Renal cortical epithelial cell (primary cell): Measurements from ENCODE around the gene CYP26B1. TPM values are rescaled to one million over a fixed set of nuclear protein-coding genes. Genes with fewer than 3 reads are reported as not detected.
"Not testable (repeated sequence)": the region's sequence is repeated elsewhere in the genome, so short reads cannot be mapped to it uniquely, and the experiment has no call there.

Experiments used
- DNase-seq: peaks from one replicate; pipeline ENCODE4 v3.0.0-alpha.2; 2011; ENCODE audit warnings: low read depth
- total RNA-seq: library from RNA; depleted of rRNA; stranded (reverse); fragments of >200 nt; gene quantifications from 2 replicates; pipeline ENCODE4 v1.2.3, GENCODE V29; 2014

CYP26B1 gene
- total RNA-seq, 1 donor from 2014 or later: 0.10 TPM

DNA sequence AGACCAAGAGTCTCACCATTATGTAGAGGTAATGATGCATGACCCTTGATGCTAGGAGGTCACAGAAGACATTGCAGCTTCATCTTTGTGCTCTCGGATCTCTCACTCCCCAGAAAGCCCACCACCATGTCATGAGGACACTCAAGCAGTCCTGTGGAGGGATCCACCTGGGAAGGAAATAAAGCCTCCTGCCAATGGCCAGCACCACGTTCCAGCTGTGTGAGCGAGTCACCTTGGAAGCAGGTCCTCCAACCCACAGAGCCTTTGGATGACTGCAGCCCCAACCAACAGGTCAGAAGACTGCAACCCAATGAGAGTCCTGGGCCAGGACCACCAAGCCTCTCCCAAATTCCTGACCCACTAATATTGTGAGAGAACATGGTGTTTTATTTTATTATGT is 38.4 kb downstream of the CYP26B1 start:
- no peak for DNase-seq

DNA sequence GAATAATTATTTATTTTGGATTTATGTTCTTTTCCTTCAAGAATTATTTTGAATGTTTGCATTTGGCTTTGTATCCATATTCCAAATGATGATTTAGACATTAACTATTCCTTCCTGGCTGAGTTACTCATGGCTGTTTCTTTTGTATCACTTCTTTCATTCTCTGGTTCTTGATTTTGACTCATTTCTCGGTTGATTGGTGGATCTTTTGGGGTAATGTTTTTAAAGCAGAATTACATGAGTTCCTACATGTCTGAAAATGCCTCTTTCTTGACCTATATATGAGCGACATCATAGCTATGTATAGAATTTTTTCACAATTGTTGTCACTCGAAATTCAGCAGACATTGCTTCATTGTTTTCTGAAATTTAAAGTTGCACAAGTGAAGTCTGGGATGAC is 39.5 kb downstream of the CYP26B1 start:
- no peak for DNase-seq

DNA sequence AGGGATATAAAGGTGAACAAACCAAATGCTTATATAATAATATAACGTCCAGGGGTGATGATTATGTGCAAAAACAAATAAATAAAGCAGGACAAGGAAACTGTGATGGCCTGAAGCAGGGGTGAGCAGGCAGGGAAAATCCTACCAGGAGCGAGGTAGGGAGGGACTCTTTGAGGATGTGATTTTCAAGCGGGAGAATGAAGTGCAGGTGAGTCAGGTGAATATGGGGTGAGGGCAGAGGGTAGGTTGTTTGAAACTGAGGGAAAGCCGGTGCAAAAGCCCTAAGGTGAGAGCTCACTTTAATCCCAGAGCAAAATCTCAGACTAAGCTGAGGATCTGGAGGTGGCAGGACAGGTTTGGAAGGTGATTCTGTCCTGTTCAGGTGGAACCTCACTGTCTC is 40.7 kb downstream of the CYP26B1 start:
- DNase-seq: no peak

- no peak for DNase-seq
Measured at GRCh38 chr2:72104821-72105588, 42.7 kb downstream of the CYP26B1 start.

DNA sequence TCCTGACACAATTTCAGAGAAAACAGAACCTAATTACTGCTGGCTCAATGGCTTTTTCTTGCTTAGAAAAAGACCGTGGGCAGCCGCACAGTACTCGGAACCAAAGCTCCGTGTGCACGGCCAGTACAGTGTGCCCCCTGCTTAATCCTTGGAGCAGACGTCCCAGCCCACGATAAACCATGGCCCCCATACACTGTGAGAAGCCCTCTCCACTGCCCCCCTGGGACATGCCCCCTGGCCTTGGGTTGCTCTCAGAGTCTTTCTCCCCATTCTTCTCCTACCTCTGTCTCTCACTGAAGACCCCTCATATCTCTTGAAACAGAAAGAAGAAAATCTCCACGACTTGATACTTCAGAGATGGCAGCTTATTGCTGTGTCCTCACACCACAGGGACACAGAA is 44.0 kb downstream of the CYP26B1 start:
- DNase-seq: no peak

DNA sequence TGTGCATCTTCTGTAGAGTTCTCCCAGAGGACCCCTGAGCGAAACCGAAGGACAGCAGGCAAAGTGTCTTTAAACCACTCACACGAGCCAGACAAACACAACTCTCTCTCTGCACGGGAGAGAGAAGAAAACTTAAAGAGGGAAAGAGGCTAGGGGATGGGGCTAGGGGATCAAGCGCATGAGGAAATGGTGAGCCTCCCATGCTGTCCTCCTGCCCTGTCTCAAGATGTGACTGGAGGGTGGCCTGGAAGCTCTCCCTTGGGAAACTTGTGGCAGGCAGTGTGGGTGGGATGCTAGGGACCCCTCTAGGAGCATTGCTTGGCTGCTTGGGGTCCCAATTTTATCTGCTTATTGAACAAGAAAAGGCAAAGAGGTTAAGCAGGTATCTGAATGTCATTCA is 44.5 kb downstream of the CYP26B1 start:
- no peak for DNase-seq

DNA sequence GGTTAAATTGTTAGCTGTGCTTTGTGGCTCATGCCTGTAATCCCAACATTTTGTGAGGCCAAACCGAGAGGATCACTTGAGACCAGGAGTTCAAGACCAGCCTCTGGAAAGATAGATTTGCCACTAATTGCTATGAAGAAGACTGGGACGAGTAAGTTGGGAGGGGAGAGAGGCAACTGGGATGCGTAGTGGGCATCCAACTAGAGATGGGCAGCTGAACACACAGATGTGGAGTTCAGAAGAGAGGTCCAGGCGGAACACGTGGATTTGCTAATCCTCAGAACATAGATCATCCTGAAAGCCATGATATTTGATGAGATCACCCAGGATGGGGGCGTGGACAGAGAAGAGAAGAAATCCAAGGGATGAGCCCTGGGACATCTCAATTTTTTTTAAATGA is 48.7 kb downstream of the CYP26B1 start:
- DNase-seq: no peak

GRCh38 chr2:72097276-72097675 is 50.4 kb downstream of the CYP26B1 start:
- DNase-seq: no peak

DNA sequence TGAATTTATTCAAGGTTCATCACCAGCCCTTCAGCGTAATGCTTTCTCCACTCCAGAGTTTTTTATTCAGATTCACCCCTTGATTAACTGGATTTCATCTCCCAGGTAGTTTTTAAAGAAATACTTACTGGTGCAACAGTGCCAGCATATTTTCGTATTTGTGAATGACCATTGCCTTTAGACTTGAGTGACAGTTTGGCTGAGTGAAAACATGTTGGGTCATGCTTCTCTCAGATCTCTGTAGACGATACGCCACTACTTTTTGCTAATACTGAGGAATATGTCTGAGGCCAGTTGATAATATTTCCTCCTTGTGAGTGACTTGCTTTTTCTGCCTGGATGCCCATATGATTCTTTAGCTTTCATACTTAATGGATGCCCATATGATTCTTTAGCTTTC is 51.5 kb downstream of the CYP26B1 start:
- DNase-seq: no peak

DNA sequence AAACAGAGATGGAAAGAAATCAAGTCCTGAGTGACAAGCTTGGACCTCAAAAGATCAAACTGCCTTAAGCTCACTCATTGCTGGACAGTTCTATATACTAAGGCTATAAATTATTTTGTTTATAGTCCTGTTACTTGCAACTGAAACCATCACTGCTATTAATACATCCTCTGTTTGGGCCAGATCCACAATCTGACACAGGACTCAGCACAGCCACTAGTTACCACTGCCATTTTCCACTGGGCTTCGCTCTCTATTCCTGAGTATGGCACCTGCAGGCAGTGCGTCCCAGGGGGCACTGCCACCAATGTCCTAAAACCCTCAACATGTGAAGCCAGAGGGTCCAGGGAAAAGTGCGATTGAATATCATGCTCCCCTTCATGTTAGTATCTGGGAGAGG is 52.3 kb downstream of the CYP26B1 start:
- DNase-seq: no peak

GRCh38 chr2:72094701-72095100 is 53.0 kb downstream of the CYP26B1 start:
- no peak for DNase-seq

GRCh38 chr2:72092111-72092510 is 55.6 kb downstream of the CYP26B1 start:
- DNase-seq: no peak

DNA sequence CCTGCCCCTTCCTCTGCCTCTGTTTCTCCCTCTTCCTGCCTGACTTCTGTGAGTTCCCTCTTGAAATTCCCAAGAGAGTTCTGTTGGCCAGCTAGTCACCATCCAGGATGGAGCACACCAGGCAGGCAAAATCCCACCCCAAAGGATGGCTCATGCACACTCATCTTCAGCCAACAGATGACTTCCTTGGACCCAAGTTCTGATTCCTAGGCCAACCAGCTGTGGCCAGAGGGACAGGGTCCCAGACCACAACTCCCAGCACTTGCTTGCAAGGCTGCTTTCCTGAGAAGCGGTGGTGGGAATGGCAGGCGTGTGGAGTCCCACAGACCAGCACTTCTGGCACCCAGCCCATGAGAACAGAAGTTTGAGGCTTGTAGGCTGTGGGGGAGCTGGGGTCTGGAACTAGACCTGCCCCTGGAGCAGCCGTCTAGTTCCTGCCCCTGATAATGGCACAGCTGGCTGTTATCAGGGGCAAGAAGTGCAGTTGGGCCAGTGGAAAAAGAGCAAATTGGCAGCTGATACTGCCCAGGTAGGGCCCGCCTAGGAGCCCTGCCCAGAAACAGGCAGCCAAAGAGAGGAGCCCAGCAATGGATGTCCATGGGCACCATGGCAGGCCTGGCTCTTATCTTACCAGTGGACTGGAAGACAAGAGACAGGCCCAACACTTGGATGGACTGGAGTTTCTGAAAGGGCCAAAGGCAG is 56.7 kb downstream of the CYP26B1 start:
- no peak for DNase-seq

- DNase-seq: no peak
Measured at GRCh38 chr2:72090271-72090720, 57.4 kb downstream of the CYP26B1 start.

GRCh38 chr2:72089537-72089936 is 58.1 kb downstream of the CYP26B1 start:
- no peak for DNase-seq

- DNase-seq: no peak
Measured at GRCh38 chr2:72089028-72089427, 58.6 kb downstream of the CYP26B1 start.

GRCh38 chr2:72086871-72087633 is 60.6 kb downstream of the CYP26B1 start:
- DNase-seq: not testable (repeated sequence)

DNA sequence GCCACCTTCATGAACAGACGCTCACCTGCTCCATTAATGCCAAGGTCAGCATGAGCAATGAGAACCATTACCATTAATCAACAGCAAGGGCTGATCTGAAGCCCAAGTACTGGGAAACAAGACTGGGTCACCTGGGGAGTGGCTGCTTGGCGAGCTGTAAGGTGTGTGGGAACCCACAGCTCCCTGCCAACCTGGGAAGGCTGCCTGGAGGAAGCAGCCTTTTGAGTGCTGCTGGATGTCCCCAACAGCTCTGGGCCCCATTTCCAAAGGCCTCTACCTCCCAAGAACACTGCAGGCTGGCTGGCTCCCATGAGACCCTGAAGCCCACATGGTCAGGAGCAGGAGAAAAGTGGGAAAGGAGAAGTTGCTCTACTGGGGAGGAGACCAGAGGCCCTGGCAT is 62.1 kb downstream of the CYP26B1 start:
- no peak for DNase-seq

DNA sequence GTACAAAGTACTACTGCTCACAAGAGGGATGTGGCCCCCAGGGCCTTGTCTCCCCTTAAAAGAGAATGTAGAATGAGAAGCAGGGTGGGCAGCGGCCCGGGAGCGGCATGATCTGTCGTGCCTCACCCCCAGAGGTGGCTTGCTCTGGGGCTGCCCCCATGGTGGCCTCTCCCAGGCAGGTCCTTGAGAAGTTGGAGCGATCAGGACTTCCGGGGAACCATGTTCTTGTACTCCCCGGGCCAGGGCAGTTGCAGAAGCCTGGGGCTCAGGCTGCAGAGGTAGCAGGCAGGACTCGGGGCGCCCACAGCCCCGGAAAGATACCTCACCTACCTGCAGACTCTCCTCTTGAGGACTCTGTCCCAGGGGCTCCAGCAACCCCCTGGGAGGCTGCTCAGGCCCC is 62.6 kb downstream of the CYP26B1 start:
- no peak for DNase-seq

DNA sequence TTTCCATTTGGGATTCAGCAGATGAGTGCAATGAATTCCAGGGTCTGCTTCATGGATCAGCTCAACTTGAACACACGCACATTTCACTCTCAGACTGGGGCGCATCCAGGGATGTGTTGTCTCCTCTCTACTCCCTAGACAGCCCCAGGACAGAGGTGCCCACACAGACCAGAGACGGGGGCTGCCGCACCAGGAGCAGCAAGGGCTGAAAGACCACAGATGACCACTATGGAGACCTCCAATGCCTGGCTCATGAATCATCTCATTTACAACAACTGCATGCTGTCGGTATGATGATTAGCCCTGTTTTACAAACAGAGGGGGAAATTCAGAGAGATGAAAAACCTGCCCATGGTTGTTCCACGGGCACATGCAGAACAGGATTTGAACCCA is 63.1 kb downstream of the CYP26B1 start:
- DNase-seq: no peak

GRCh38 chr2:72083751-72084583 is 63.7 kb downstream of the CYP26B1 start:
- no peak for DNase-seq

DNA sequence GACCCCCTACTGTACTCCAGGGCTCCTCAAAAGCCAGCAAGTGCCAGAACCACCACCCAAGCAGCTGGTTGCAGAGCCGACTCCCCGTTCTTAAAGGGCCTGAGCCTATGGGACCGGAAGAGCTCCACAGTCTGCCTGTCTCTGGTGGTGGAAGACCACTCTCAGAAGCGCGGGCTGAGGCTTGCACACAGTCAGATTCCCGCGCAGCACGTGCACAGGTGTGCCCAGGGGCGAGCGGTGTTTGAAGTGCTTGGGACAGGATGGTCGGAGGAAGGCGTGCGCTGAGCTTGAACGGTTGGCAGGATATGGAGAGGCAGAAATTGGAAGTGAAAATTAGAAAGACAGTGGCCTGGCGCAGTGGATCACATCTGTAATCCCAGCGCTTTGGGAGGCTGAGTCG is 64.8 kb downstream of the CYP26B1 start:
- no peak for DNase-seq
